H1 (cell line): ENCODE data around the gene KIF5A. TPM values are rescaled to one million over a fixed set of nuclear protein-coding genes. Genes with fewer than 3 reads are reported as not detected.

Experiments
- CTCF ChIA-PET: fragments of 300-600 bp; sonication (Branson Sonifier 250); formaldehyde crosslinking; loops from one replicate; lab custom pipeline; 2021; ENCODE audit not compliant: partially characterized antibody; lab: Charles Lee
- POLR2A ChIA-PET: fragments of 300-600 bp; sonication (Branson Sonifier 250); formaldehyde crosslinking; loops from one replicate; lab custom pipeline; 2021; ENCODE audit warnings: inconsistent platforms; ENCODE audit not compliant: partially characterized antibody; lab: Charles Lee
- DNase-seq, 2 experiments: peaks; one replicate each; pipeline versions ENCODE4 v3.0.0 to v3.0.0-alpha.2; 2010 to 2022; ENCODE audit warnings: low spot score in 2 of 2, low read depth in 1 of 2, mixed read lengths in 1 of 2
- FAIRE-seq: peaks from 2 replicates; lab custom pipeline; 2011; peaks lifted over from hg19 to GRCh38; lab: Jason Lieb, UNC
- H2AFZ ChIP-seq: 2 replicates; pipeline ENCODE4 v1.8.1; 2012; ENCODE audit warnings: low read length, inconsistent platforms
- H2AK5ac ChIP-seq: 2 replicates; pipeline ENCODE4 v1.6.1; 2013; ENCODE audit warnings: low read depth, low read length
- H2BK120ac ChIP-seq: replicated peaks from 2 replicates; pipeline ENCODE3; 2013; ENCODE audit warnings: low read depth, low read length, inconsistent platforms
- H2BK12ac ChIP-seq: 2 replicates; pipeline ENCODE4 v1.6.1; 2013; ENCODE audit warnings: low read depth, low read length
- H2BK15ac ChIP-seq: 2 replicates; pipeline ENCODE4 v1.6.1; 2013; ENCODE audit warnings: low read length
- H2BK20ac ChIP-seq: 2 replicates; pipeline ENCODE4 v1.6.1; 2013; ENCODE audit warnings: low read length
- H2BK5ac ChIP-seq: 2 replicates; pipeline ENCODE4 v1.6.1; 2013; ENCODE audit warnings: low read depth, low read length
- H3K14ac ChIP-seq: 2 replicates; pipeline ENCODE4 v1.6.1; 2013; ENCODE audit warnings: inconsistent platforms; ENCODE audit not compliant: insufficient read length
- H3K18ac ChIP-seq: 2 replicates; pipeline ENCODE4 v1.6.1; 2013; ENCODE audit warnings: low read length; ENCODE audit errors: extremely low read depth
- H3K23ac ChIP-seq: 2 replicates; pipeline ENCODE4 v1.6.1; 2013; ENCODE audit warnings: inconsistent platforms; ENCODE audit not compliant: insufficient read length
- H3K23me2 ChIP-seq: 2 replicates; pipeline ENCODE4 v1.6.1; 2013; ENCODE audit warnings: low read depth, low read length
- H3K27ac ChIP-seq: 2 replicates; pipeline ENCODE4 v1.6.1; 2011; ENCODE audit warnings: low read depth, low read length, inconsistent platforms
- H3K27me3 ChIP-seq, 4 experiments: replicated peaks in 1 of 4; 1 replicate in 1 of 4; 2 replicates in 3 of 4; pipeline versions ENCODE4 v1.6.1 to v1.8.1; 2011 to 2013; ENCODE audit warnings: low read length in 3 of 4, mild to moderate bottlenecking in 3 of 4, inconsistent platforms in 2 of 4, mixed read lengths in 2 of 4, moderate library complexity in 1 of 4; ENCODE audit not compliant: control insufficient read depth in 3 of 4, insufficient read depth in 3 of 4; ENCODE audit errors: extremely low read depth in 1 of 4
- H3K36me3 ChIP-seq, 4 experiments: 2 replicates each; pipeline versions ENCODE4 v1.6.1 to v1.8.1; 2011 to 2013; ENCODE audit warnings: mild to moderate bottlenecking in 4 of 4, low read length in 3 of 4, moderate library complexity in 2 of 4, control low read depth in 1 of 4, inconsistent platforms in 1 of 4; ENCODE audit not compliant: insufficient read depth in 4 of 4, control insufficient read depth in 2 of 4
- H3K4ac ChIP-seq: replicated peaks from 2 replicates; pipeline ENCODE3; 2013; ENCODE audit warnings: low read length, low read depth, mixed read lengths, inconsistent platforms; ENCODE audit not compliant: insufficient read length
- H3K4me1 ChIP-seq, 4 experiments: replicated peaks in 1 of 4; 1 replicate in 1 of 4; 2 replicates in 3 of 4; pipeline versions ENCODE4 v1.6.1 to v1.8.1; 2011 to 2013; ENCODE audit warnings: low read length in 3 of 4, inconsistent platforms in 2 of 4, mixed read lengths in 1 of 4; ENCODE audit not compliant: insufficient read depth in 4 of 4, control insufficient read depth in 3 of 4
- H3K4me2 ChIP-seq, 2 experiments: 2 replicates each; pipeline versions ENCODE4 v1.6.1 to v1.8.1; 2011 to 2013; ENCODE audit warnings: low read depth in 2 of 2, low read length in 2 of 2, control low read depth in 1 of 2, inconsistent platforms in 1 of 2, mild to moderate bottlenecking in 1 of 2; ENCODE audit not compliant: insufficient read depth in 1 of 2
- H3K4me3 ChIP-seq, 4 experiments: fragments of 200-600, 300-600 bp in 1 of 4; sonication (generic), shearing (Covaris generic), sonication (Bioruptor Twin) in 1 of 4; 2 replicates each; pipeline versions ENCODE4 v1.5.1 to v1.8.1; 2011 to 2016; ENCODE audit warnings: low read length in 4 of 4, low read depth in 3 of 4, control low read depth in 2 of 4, inconsistent platforms in 2 of 4, mild to moderate bottlenecking in 2 of 4, mixed read lengths in 1 of 4, moderate library complexity in 1 of 4; ENCODE audit not compliant: insufficient read depth in 2 of 4; ENCODE audit errors: extremely low read depth in 1 of 4
- H3K56ac ChIP-seq: replicated peaks from 2 replicates; pipeline ENCODE3; 2013; ENCODE audit warnings: low read depth, mild to moderate bottlenecking, mixed read lengths, low read length, inconsistent platforms; ENCODE audit not compliant: insufficient read length
- H3K79me1 ChIP-seq: 2 replicates; pipeline ENCODE4 v1.6.1; 2013; ENCODE audit warnings: low read depth, low read length, control low read depth
- H3K79me2 ChIP-seq, 2 experiments: 2 replicates each; pipeline versions ENCODE4 v1.6.1 to v1.8.1; 2012 to 2013; ENCODE audit warnings: low read length in 2 of 2, mild to moderate bottlenecking in 2 of 2, inconsistent platforms in 1 of 2; ENCODE audit not compliant: insufficient read depth in 2 of 2, control insufficient read depth in 1 of 2
- H3K9ac ChIP-seq, 4 experiments: replicated peaks in 1 of 4; 1 replicate in 1 of 4; 2 replicates in 3 of 4; pipeline versions ENCODE4 v1.6.1 to v1.8.1; 2011 to 2013; ENCODE audit warnings: low read depth in 3 of 4, low read length in 3 of 4, control low read depth in 2 of 4, mild to moderate bottlenecking in 2 of 4, moderate library complexity in 2 of 4, inconsistent platforms in 1 of 4; ENCODE audit errors: extremely low read depth in 1 of 4
- H3K9me3 ChIP-seq, 2 experiments: 2 replicates each; pipeline versions ENCODE4 v1.6.1 to v1.8.1; 2012 to 2013; ENCODE audit warnings: mild to moderate bottlenecking in 2 of 2, moderate library complexity in 2 of 2, control low read depth in 1 of 2, inconsistent platforms in 1 of 2, low read depth in 1 of 2, low read length in 1 of 2, mixed read lengths in 1 of 2; ENCODE audit not compliant: insufficient read depth in 2 of 2
- H4K20me1 ChIP-seq, 2 experiments: replicated peaks in 1 of 2; 2 replicates each; pipeline versions ENCODE3 to v1.8.1; 2011 to 2013; ENCODE audit warnings: inconsistent platforms in 2 of 2, low read length in 2 of 2, mild to moderate bottlenecking in 1 of 2; ENCODE audit not compliant: insufficient read depth in 2 of 2, control insufficient read depth in 1 of 2
- H4K5ac ChIP-seq: 2 replicates; pipeline ENCODE4 v1.6.1; 2013; ENCODE audit warnings: low read length, low read depth, mixed read lengths, inconsistent platforms; ENCODE audit not compliant: insufficient read length
- H4K8ac ChIP-seq: 2 replicates; pipeline ENCODE4 v1.8.0; 2013; ENCODE audit warnings: mild to moderate bottlenecking, moderate library complexity, low read length, inconsistent platforms; ENCODE audit not compliant: insufficient read depth; ENCODE audit errors: extremely low read depth
- H4K91ac ChIP-seq: replicated peaks from 2 replicates; pipeline ENCODE3; 2013; ENCODE audit warnings: low read length, mixed read lengths, inconsistent platforms; ENCODE audit not compliant: insufficient read length
- BCL11A ChIP-seq, 2 experiments: IDR thresholded peaks; one replicate each; pipeline ENCODE4 v1.6.1; 2011; ENCODE audit warnings: low read depth in 2 of 2, low read length in 2 of 2, mild to moderate bottlenecking in 2 of 2
- CBX5 ChIP-seq: fragments of 300-800, 300-1000 bp; sonication (generic); IDR thresholded peaks from 2 replicates; pipeline ENCODE4 v1.7.1; 2016; ENCODE audit warnings: antibody characterized with exemption, low read length, low read depth
- CTCF ChIP-seq, 3 experiments: IDR thresholded peaks; 1 replicate in 2 of 3; 2 replicates in 1 of 3; pipeline versions ENCODE4 v1.5.1 to v1.6.1; 2011; ENCODE audit warnings: low read length in 3 of 3, mild to moderate bottlenecking in 3 of 3, inconsistent platforms in 2 of 3, low read depth in 1 of 3, moderate library complexity in 1 of 3; ENCODE audit not compliant: insufficient read depth in 1 of 3; ENCODE audit errors: control extremely low read depth in 1 of 3
- MAFK ChIP-seq: IDR thresholded peaks from 2 replicates; pipeline ENCODE4 v1.6.1; 2012; ENCODE audit warnings: low read depth, mild to moderate bottlenecking, improper control_type of control experiment, low read length
- TBP ChIP-seq: IDR thresholded peaks from 2 replicates; pipeline ENCODE4 v1.6.1; 2011; ENCODE audit warnings: low read depth, low read length, improper control_type of control experiment
- YY1 ChIP-seq: IDR thresholded peaks from 2 replicates; pipeline ENCODE4 v1.6.1; 2011; ENCODE audit warnings: low read depth, mild to moderate bottlenecking, low read length
- WGBS, 2 experiments: shearing (Covaris generic) in 1 of 2; methylation state at CpG; one replicate each; pipeline versions ENCODE4 v1.1.6 to v1.1.7; 2013 to 2015; ENCODE audit warnings: low lambda C conversion rate in 2 of 2, mixed read lengths in 2 of 2, inconsistent platforms in 1 of 2, low coverage in 1 of 2, missing lambda C conversion rate in 1 of 2; ENCODE audit not compliant: insufficient replicate concordance in 2 of 2, insufficient coverage in 1 of 2, insufficient read length in 1 of 2; ENCODE audit errors: extremely low coverage in 1 of 2, missing lambda C conversion rate in 1 of 2; 5-methylcytosine and 5-hydroxymethylcytosine counted together
- polyA plus RNA-seq, 7 experiments: library from polyadenylated mRNA; depleted of rRNA in 3 of 7; stranded (reverse) in 5 of 7; unstranded in 2 of 7; fragments of >200 nt in 5 of 7; fragments of 200-250 nt in 2 of 7; gene quantifications; 1 replicate in 5 of 7; 2 replicates in 1 of 7; 4 replicates in 1 of 7; pipeline versions ENCODE4 v1.2.1 to v1.2.3, GENCODE V29; 2011 to 2013; ENCODE audit warnings: missing spikeins in 2 of 7, mixed read lengths in 2 of 7
- total RNA-seq: library from RNA; stranded (reverse); fragmentation: NEBNext Ultra II Directional; extraction: Animal tissue kit (Norgen Biotek cat#: 25700); gene quantifications from 2 replicates; pipeline ENCODE4 v1.2.1, GENCODE V29; 2021

Gene KIF5A
- total and polyA plus RNA-seq, 2 of the 8 experiments (the other 6 are each of a cell fraction or from before 2014, with no cell fraction given), result 10.7 to 21.9 TPM

- no peak overlapping the region for H2AFZ ChIP-seq
- TF ChIP-seq YY1, result no peak
- no peak for TF ChIP-seq TBP
- TF ChIP-seq CTCF (IDR thresholded peaks at IDR 0.05; ENCODE audit: control extremely low read depth in 1 of 3, insufficient read depth in 1 of 3, low read depth in 1 of 3, low read length in 3 of 3), result no peak
- TF ChIP-seq CBX5, result no peak
- no peak for TF ChIP-seq MAFK
- TF ChIP-seq BCL11A (IDR thresholded peaks at IDR 0.05; ENCODE audit: low read depth in 2 of 2, low read length in 2 of 2), result no peak
- FAIRE-seq, result no peak
These were observed 22.3 kb downstream of the KIF5A start for GRCh38 chr12:57571926-57572762.

More at GRCh38 chr12:57571926-57572762, 22.3 kb downstream of the KIF5A start:
- Histone ChIP-seq H2BK12ac (no peak overlapping the region), H3K18ac (no peak overlapping the region), H2BK5ac (no peak overlapping the region), H3K9me3 (no peaks in the 10 kb centered on the region), H3K56ac (no peak overlapping the region), H3K23ac (no peak overlapping the region), H4K91ac (no peak overlapping the region), H4K5ac (no peak overlapping the region), H3K79me2 (no peaks in the 10 kb centered on the region), H4K20me1 (peaks cover 0 to 5% of the 10 kb centered on the region in 2 experiments), H3K9ac (no peak overlapping the region), H3K4me1 (no peaks in the 10 kb centered on the region), H2BK15ac (no peak overlapping the region), H3K4me2 (no peak overlapping the region), H3K27me3 (no peaks in the 10 kb centered on the region), H3K36me3 (peaks cover 22 to 79% (median 57%) of the 10 kb centered on the region in 4 experiments), H2BK120ac (no peak overlapping the region), H4K8ac (no peak overlapping the region), H3K79me1 (no peaks in the 10 kb centered on the region), H2AK5ac (no peak overlapping the region), H3K14ac (no peak overlapping the region), H3K4me3 (no peak overlapping the region), H3K4ac (no peak overlapping the region), H3K23me2 (no peaks in the 10 kb centered on the region), H2BK20ac (no peak overlapping the region), H3K27ac (no peak overlapping the region)
- ChIA-PET CTCF (interaction anchor here (0.9 to 6.1 kb wide), 5 partner anchors 12 to 47 kb away, joined by 3 to 62 read pairs (median 3); no protein-coding TSS in a partner anchor), POLR2A (interaction anchor here (0.8 to 1.8 kb wide), 3 partner anchors 11 to 40 kb away, joined by 3 to 6 read pairs (median 5); partner anchors contain the start of gene DCTN2)
- DNase-seq, result no peak
- WGBS, 2 experiments, result 89% methylated on average over 12 of the region's 12 CpGs; no CpG with 5 or more reads in 1 of the 2 experiments
